SK-N-SH (cell line): ENCODE results near the gene TOP3A. TPM values are rescaled to one million over a fixed set of nuclear protein-coding genes. Genes with fewer than 3 reads are reported as not detected.

ENCODE experiments used
- CTCF ChIA-PET: fragments of 300-600, 350-600 bp; formaldehyde crosslinking; extraction: SDS; loops from one replicate; lab custom pipeline; 2021; lab: Yijun Ruan, JAX
- POLR2A ChIA-PET: fragments of 350-600 bp; sonication (Branson Sonifier 250); formaldehyde crosslinking; extraction: SDS; loops from one replicate; lab custom pipeline; 2020; ENCODE audit warnings: antibody characterized with exemption, inconsistent platforms; lab: Yijun Ruan, JAX
- DNase-seq: peaks from one replicate; pipeline ENCODE4 v3.0.0; 2012
- H2AFZ ChIP-seq: fragments of 200-600 bp; sonication (generic); 2 replicates; pipeline ENCODE4 v1.8.1; 2016; ENCODE audit warnings: antibody characterized with exemption, mild to moderate bottlenecking, low read depth
- H3F3A ChIP-seq: fragments of 200-600 bp; sonication (generic); replicated peaks from 2 replicates; pipeline ENCODE3; 2016; ENCODE audit warnings: antibody characterized with exemption, mild to moderate bottlenecking; ENCODE audit not compliant: insufficient read depth
- H3K27ac ChIP-seq, 2 experiments: fragments of 200-500 bp in 1 of 2; fragments of 200-600 bp in 1 of 2; sonication (Bioruptor generic) in 1 of 2; sonication (generic), shearing (Covaris generic) in 1 of 2; 2 replicates each; pipeline versions ENCODE4 v1.5.1 to v1.6.1; 2014 to 2016; ENCODE audit warnings: low read depth in 2 of 2, inconsistent platforms in 1 of 2, low read length in 1 of 2, mild to moderate bottlenecking in 1 of 2, mixed read lengths in 1 of 2
- H3K27me3 ChIP-seq: fragments of 200-600 bp; sonication (generic), shearing (Covaris generic); 2 replicates; pipeline ENCODE4 v1.6.1; 2016; ENCODE audit warnings: mixed run types; ENCODE audit not compliant: insufficient read depth
- H3K36me3 ChIP-seq, 2 experiments: fragments of 200-500 bp in 1 of 2; fragments of 200-600 bp in 1 of 2; sonication (Bioruptor generic) in 1 of 2; sonication (generic) in 1 of 2; replicated peaks in 1 of 2; 2 replicates each; pipeline versions ENCODE3 to v1.5.1; 2014 to 2016; ENCODE audit warnings: low read length in 1 of 2, mild to moderate bottlenecking in 1 of 2; ENCODE audit not compliant: insufficient read depth in 2 of 2, control insufficient read depth in 1 of 2
- H3K4me1 ChIP-seq, 2 experiments: fragments of 200-500 bp in 1 of 2; fragments of 200-600 bp in 1 of 2; sonication (Bioruptor generic) in 1 of 2; sonication (generic), shearing (Covaris generic) in 1 of 2; 2 replicates each; pipeline versions ENCODE4 v1.5.1 to v1.6.1; 2014 to 2016; ENCODE audit warnings: low read depth in 1 of 2, low read length in 1 of 2, mixed run types in 1 of 2; ENCODE audit not compliant: insufficient read depth in 2 of 2, control insufficient read depth in 1 of 2
- H3K4me2 ChIP-seq: fragments of 200-600 bp; sonication (generic), shearing (Covaris generic); 2 replicates; pipeline ENCODE4 v1.6.1; 2017; ENCODE audit warnings: mixed run types
- H3K4me3 ChIP-seq, 2 experiments: fragments of 200-500 bp in 1 of 2; fragments of 200-600 bp in 1 of 2; sonication (Bioruptor generic) in 1 of 2; sonication (generic), shearing (Covaris generic) in 1 of 2; 2 replicates each; pipeline versions ENCODE4 v1.5.1 to v1.8.1; 2014 to 2016; ENCODE audit warnings: low read depth in 2 of 2, inconsistent platforms in 1 of 2, low read length in 1 of 2, mild to moderate bottlenecking in 1 of 2, mixed read lengths in 1 of 2, moderate library complexity in 1 of 2
- H3K79me2 ChIP-seq: fragments of 200-600 bp; sonication (generic); 2 replicates; pipeline ENCODE4 v1.8.1; 2017; ENCODE audit warnings: mild to moderate bottlenecking; ENCODE audit not compliant: insufficient read depth
- H3K9ac ChIP-seq: fragments of 200-600 bp; sonication (generic); 2 replicates; pipeline ENCODE4 v1.6.1; 2017; ENCODE audit warnings: mixed run types
- H3K9me2 ChIP-seq: fragments of 200-600 bp; sonication (generic); 2 replicates; pipeline ENCODE4 v1.6.1; 2017; ENCODE audit warnings: mixed run types
- H3K9me3 ChIP-seq: fragments of 200-600 bp; sonication (generic); 2 replicates; pipeline ENCODE4 v1.6.1; 2017; ENCODE audit warnings: mixed run types, mild to moderate bottlenecking, moderate library complexity
- H4K20me1 ChIP-seq: fragments of 200-600 bp; sonication (generic); 2 replicates; pipeline ENCODE4 v1.6.1; 2017; ENCODE audit warnings: mild to moderate bottlenecking, mixed run types; ENCODE audit not compliant: insufficient read depth
- CTCF ChIP-seq: fragments of 200-600 bp; sonication (generic); IDR thresholded peaks from 2 replicates; pipeline ENCODE4 v1.6.1; 2017; ENCODE audit warnings: antibody characterized with exemption, mild to moderate bottlenecking, moderate library complexity
- ELF1 ChIP-seq: IDR thresholded peaks from 2 replicates; pipeline ENCODE4 v1.4.0; 2012
- EP300 ChIP-seq, 2 experiments: IDR thresholded peaks; 2 replicates each; pipeline versions ENCODE4 v1.4.0 to v1.6.1; 2012; ENCODE audit warnings: borderline replicate concordance in 1 of 2, low read depth in 1 of 2, low read length in 1 of 2
- FOSL2 ChIP-seq: IDR thresholded peaks from 2 replicates; pipeline ENCODE4 v1.4.0; 2012; ENCODE audit warnings: low read depth, mild to moderate bottlenecking, moderate library complexity, borderline replicate concordance
- GABPA ChIP-seq: IDR thresholded peaks from 2 replicates; pipeline ENCODE4 v1.4.0; 2012; ENCODE audit warnings: low read depth, mild to moderate bottlenecking
- GATA2 ChIP-seq: sonication (generic); formaldehyde crosslinking; IDR thresholded peaks from 2 replicates; pipeline ENCODE4 v1.5.0; 2020; ENCODE audit warnings: mild to moderate bottlenecking, missing genetic modification reagents
- JUND ChIP-seq: IDR thresholded peaks from 2 replicates; pipeline ENCODE4 v1.4.0; 2012
- MAX ChIP-seq: IDR thresholded peaks from 2 replicates; pipeline ENCODE4 v1.4.0; 2012; ENCODE audit warnings: low read depth
- MEF2A ChIP-seq: IDR thresholded peaks from 2 replicates; pipeline ENCODE4 v1.4.0; 2012; ENCODE audit warnings: low read depth, borderline replicate concordance
- MXI1 ChIP-seq: IDR thresholded peaks from 2 replicates; pipeline ENCODE4 v1.6.1; 2012; ENCODE audit warnings: mild to moderate bottlenecking, low read depth, low read length, improper control_type of control experiment
- NFIC ChIP-seq: IDR thresholded peaks from 2 replicates; pipeline ENCODE4 v1.4.0; 2012; ENCODE audit warnings: borderline replicate concordance
- NRF1 ChIP-seq: IDR thresholded peaks from 2 replicates; pipeline ENCODE4 v1.6.1; 2012; ENCODE audit warnings: low read depth, mild to moderate bottlenecking, low read length
- PBX3 ChIP-seq: IDR thresholded peaks from 2 replicates; pipeline ENCODE4; 2012
- POLR2AphosphoS5 ChIP-seq: IDR thresholded peaks from 2 replicates; pipeline ENCODE4 v1.6.1; 2012; ENCODE audit warnings: low read depth, low read length
- RFX5 ChIP-seq: IDR thresholded peaks from 2 replicates; pipeline ENCODE4 v1.6.1; 2012; ENCODE audit warnings: mild to moderate bottlenecking, improper control_type of control experiment, low read length
- TAF1 ChIP-seq: IDR thresholded peaks from 2 replicates; pipeline ENCODE4 v1.6.1; 2012; ENCODE audit warnings: low read depth, mild to moderate bottlenecking, low read length, moderate library complexity, borderline replicate concordance
- TEAD4 ChIP-seq: IDR thresholded peaks from 2 replicates; pipeline ENCODE4 v1.4.0; 2012; ENCODE audit warnings: mild to moderate bottlenecking, borderline replicate concordance; ENCODE audit not compliant: insufficient read depth
- USF2 ChIP-seq: fragments of 150-350 bp; IDR thresholded peaks from 2 replicates; pipeline ENCODE4 v1.6.1; 2017; ENCODE audit warnings: antibody characterized with exemption, low read length, low read depth, borderline replicate concordance
- ZBTB33 ChIP-seq: IDR thresholded peaks from 2 replicates; pipeline ENCODE4 v1.4.0; 2012; ENCODE audit warnings: low read depth, borderline replicate concordance
- WGBS: methylation state at CpG from one replicate; pipeline ENCODE4 v1.1.6; 2017; ENCODE audit warnings: low lambda C conversion rate; 5-methylcytosine and 5-hydroxymethylcytosine counted together
- polyA plus RNA-seq, 3 experiments: library from polyadenylated mRNA; depleted of rRNA; stranded (reverse); fragments of >200 nt; gene quantifications; 2 replicates each; pipeline ENCODE4 v1.2.3, GENCODE V29; 2012

TOP3A gene
- polyA plus RNA-seq, 1 of the 3 experiments (the other 2 are of a cell fraction): 14.7 TPM

- peak overlapping the region; percentile 22; the same call in 1 of the 2 replicates for H3K4me2 ChIP-seq
- peaks cover 4% of the 10 kb centered on the region for H3F3A ChIP-seq
- ChIA-PET POLR2A (no interaction called here), CTCF (interaction anchor here (1.4 to 4.4 kb wide), 2 partner anchors 13 to 16 kb away, joined by 3 to 26 read pairs; no protein-coding TSS in a partner anchor)
- DNase-seq: no peak
- no peaks in the 10 kb centered on the region for H3K9me3 ChIP-seq
- H3K9ac ChIP-seq: peak overlapping the region; percentile 44; the same call in 1 of the 2 replicates
- peaks cover 5 to 6% of the 10 kb centered on the region in 2 experiments; a peak in 3 of 4 replicates for H3K4me1 ChIP-seq
- TF ChIP-seq PBX3 (no peak), NRF1 (no peak), USF2 (no peak), GATA2 (CRISPR knock-in tag) (no peak), MXI1 (no peak), ELF1 (no peak), EP300 (IDR thresholded peaks at IDR 0.05; ENCODE audit: borderline replicate concordance in 1 of 2, low read depth in 1 of 2, low read length in 1 of 2) (no peak), JUND (no peak), GABPA (no peak), MEF2A (no peak), NFIC (no peak), TAF1 (no peak), TEAD4 (no peak)
- TF ChIP-seq, all 33 proteins: peak for 0
- Histone ChIP-seq H4K20me1 (no peaks in the 10 kb centered on the region), H3K36me3 (peaks cover 0 to 24% of the 10 kb centered on the region in 2 experiments), H3K4me3 (no peak overlapping the region), H2AFZ (no peak overlapping the region), H3K79me2 (peaks cover 16% of the 10 kb centered on the region), H3K27ac (peak overlapping the region in 1 of 2 experiments; percentile 70; a peak in 2 of 4 replicates), H3K27me3 (no peaks in the 10 kb centered on the region), H3K9me2 (no peaks in the 10 kb centered on the region)
- WGBS: 97% methylated on average over 16 of the region's 22 CpGs
Observed at GRCh38 chr17:18234853-18235380, 79.9 kb downstream of the TOP3A start.

GRCh38 chr17:18233803-18234518 lies 80.8 kb downstream of the TOP3A start:
- Histone ChIP-seq H3K9me3 (no peaks in the 10 kb centered on the region), H3K9me2 (no peaks in the 10 kb centered on the region), H3K36me3 (peaks cover 0 to 24% of the 10 kb centered on the region in 2 experiments), H3K79me2 (peaks cover 24% of the 10 kb centered on the region), H3F3A (peaks cover 4% of the 10 kb centered on the region), H3K27ac (no peak overlapping the region), H3K4me2 (no peak overlapping the region), H3K4me1 (peaks cover 6 to 7% of the 10 kb centered on the region in 2 experiments; a peak in 3 of 4 replicates), H3K4me3 (no peak overlapping the region), H2AFZ (no peak overlapping the region), H3K9ac (no peak overlapping the region), H4K20me1 (0 out of 2 replicates have a peak, but pooled peaks cover 7% of the 10 kb centered on the region), H3K27me3 (no peaks in the 10 kb centered on the region)
- CTCF ChIA-PET: no interaction called here
- WGBS: 96% methylated on average over 19 of the region's 22 CpGs
- POLR2A ChIA-PET: no interaction called here
- DNase-seq: no peak
- no peak for TF ChIP-seq USF2
- no peak for TF ChIP-seq ZBTB33
- TF ChIP-seq RFX5: no peak
- TF ChIP-seq POLR2AphosphoS5: no peak
- no peak for TF ChIP-seq TEAD4
- no peak for TF ChIP-seq MAX
- TF ChIP-seq CTCF: no peak
- TF ChIP-seq FOSL2: no peak
- no peak for TF ChIP-seq GATA2 (CRISPR knock-in tag)
